ENCODE results near the gene PSMB3. TPM values are rescaled to one million over a fixed set of nuclear protein-coding genes. Genes with fewer than 3 reads are reported as not detected.

Gene PSMB3
- polyA plus RNA-seq, 3 donors, result 315 to 689 (median 625) TPM

DNA sequence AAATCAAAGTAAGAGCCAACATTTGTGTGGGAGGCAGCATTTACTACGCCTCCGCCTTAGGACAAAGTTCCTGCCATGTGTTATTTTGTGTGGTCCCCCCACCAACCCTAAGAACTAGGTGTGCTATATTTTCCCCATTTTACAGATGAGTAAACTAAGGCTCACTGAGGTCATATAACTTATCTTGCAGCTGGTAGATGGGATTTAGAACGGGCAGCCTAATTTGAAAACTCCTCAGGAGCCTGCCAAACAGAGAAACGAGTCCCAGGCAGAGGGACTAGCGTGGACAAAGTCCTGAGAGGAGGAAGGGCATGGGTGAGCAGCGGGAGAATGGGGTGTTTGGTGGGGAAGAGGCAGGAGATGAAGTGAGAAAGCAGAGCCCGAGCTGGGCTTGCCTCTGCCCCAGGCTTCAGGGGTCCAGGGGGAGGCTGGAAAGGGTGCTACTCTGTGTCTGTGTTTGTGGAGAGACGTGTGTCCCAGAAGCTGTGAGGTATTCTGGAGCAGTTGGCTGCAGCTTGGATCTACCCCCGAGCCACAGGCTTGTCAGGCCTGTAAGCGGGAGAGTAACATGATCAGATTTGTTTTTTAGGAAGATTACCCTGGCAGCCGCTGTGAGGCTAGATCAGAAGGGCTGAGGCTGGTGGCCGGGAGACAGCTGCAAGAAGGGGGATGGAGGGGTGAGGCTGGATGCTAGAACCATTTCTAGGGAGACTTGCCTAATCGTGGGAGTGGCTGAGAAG is 42.5 kb upstream of the PSMB3 start:
- H3K27ac Mint-ChIP-seq, result no peak overlapping the region

DNA sequence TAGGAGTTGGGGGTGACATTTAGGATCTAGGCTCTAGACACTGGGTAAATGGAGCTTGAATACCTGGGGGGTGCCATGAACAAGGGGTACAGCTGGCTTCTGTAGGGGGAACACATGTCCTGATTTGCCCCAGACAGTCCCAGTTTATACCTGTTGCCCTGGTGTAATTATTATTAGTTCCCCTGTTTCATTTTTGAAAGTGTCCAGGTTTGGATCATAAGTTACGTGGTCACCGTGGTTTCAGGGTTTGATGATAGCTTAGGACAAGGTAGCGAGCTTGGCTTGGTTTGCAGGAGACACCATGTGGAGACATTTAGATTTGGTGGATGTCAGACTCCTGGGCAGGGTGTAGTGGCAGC is 42.0 kb upstream of the PSMB3 start:
- no peaks in the 10 kb centered on the region for H3K9me3 ChIP-seq (replicated peaks in 1 of 2; ENCODE audit: control insufficient read depth in 1 of 2, insufficient read depth in 1 of 2, low read length in 2 of 2)
- peaks cover 14 to 19% of the 10 kb centered on the region in 2 donors for H3K4me1 ChIP-seq (ENCODE audit: control insufficient read depth in 1 of 2, insufficient read depth in 2 of 2, low read length in 2 of 2)
- Mint-ChIP-seq H3K4me1 (peaks cover 39% of the 10 kb centered on the region), H3K36me3 (peaks cover 48 to 58% of the 10 kb centered on the region in 2 donors), H3K27ac (no peak overlapping the region), H3K9me3 (peaks cover 0 to 2% (median 0%) of the 10 kb centered on the region in 7 donors), H3K4me3 (no peak overlapping the region), H3K27me3 (ENCODE audit: low read depth in 3 of 3) (peaks cover 9 to 16% (median 12%) of the 10 kb centered on the region in 3 donors)
- 95% methylated on average over 3 of the region's 3 CpGs for WGBS (ENCODE audit: insufficient coverage)
- intact Hi-C loops (cut with micrococcal nuclease), result no loop called here
- no peak overlapping the region for H2AFZ ChIP-seq (ENCODE audit: insufficient read depth, low read depth, low read length, poor library complexity, severe bottlenecking)
- no peak overlapping the region for H3K27ac ChIP-seq (ENCODE audit: low read depth in 1 of 2, low read length in 2 of 2)
- H3K4me2 ChIP-seq (replicated peaks; ENCODE audit: extremely low read depth, low read length, poor library complexity, severe bottlenecking), result no peak overlapping the region
- H3K27me3 ChIP-seq (ENCODE audit: control insufficient read depth in 2 of 2, insufficient read depth in 2 of 2, low read length in 2 of 2), result peaks cover 0 to 6% of the 10 kb centered on the region in 2 donors
- peaks cover 8% of the 10 kb centered on the region for H3K79me2 ChIP-seq (ENCODE audit: insufficient read depth, low read length)
- TF ChIP-seq, protein P1, sequence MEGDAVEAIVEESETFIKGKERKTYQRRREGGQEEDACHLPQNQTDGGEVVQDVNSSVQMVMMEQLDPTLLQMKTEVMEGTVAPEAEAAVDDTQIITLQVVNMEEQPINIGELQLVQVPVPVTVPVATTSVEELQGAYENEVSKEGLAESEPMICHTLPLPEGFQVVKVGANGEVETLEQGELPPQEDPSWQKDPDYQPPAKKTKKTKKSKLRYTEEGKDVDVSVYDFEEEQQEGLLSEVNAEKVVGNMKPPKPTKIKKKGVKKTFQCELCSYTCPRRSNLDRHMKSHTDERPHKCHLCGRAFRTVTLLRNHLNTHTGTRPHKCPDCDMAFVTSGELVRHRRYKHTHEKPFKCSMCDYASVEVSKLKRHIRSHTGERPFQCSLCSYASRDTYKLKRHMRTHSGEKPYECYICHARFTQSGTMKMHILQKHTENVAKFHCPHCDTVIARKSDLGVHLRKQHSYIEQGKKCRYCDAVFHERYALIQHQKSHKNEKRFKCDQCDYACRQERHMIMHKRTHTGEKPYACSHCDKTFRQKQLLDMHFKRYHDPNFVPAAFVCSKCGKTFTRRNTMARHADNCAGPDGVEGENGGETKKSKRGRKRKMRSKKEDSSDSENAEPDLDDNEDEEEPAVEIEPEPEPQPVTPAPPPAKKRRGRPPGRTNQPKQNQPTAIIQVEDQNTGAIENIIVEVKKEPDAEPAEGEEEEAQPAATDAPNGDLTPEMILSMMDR (IDR thresholded peaks at IDR 0.05), result no peak
- H3K9ac ChIP-seq (ENCODE audit: insufficient read depth, low read length, poor library complexity, severe bottlenecking), result no peak overlapping the region
- peaks cover 29 to 58% of the 10 kb centered on the region in 2 donors for H3K36me3 ChIP-seq (replicated peaks in 1 of 2; ENCODE audit: control insufficient read depth in 1 of 2, insufficient read depth in 2 of 2, low read length in 2 of 2)
- no peak overlapping the region for H3K4me3 ChIP-seq (replicated peaks in 1 of 3; ENCODE audit: low read depth in 2 of 3, low read length in 3 of 3)
- H4K20me1 ChIP-seq (ENCODE audit: insufficient read depth, low read length), result peaks cover 19% of the 10 kb centered on the region
- no peak for DNase-seq

More for the DNA sequence above, 42.5 kb upstream of the PSMB3 start:
- no peaks in the 10 kb centered on the region for H3K9me3 ChIP-seq (replicated peaks in 1 of 2; ENCODE audit: control insufficient read depth in 1 of 2, insufficient read depth in 1 of 2, low read length in 2 of 2)
- TF ChIP-seq, protein P1 (IDR thresholded peaks at IDR 0.05), result no peak
- peaks cover 14 to 19% of the 10 kb centered on the region in 2 donors for H3K4me1 ChIP-seq (ENCODE audit: control insufficient read depth in 1 of 2, insufficient read depth in 2 of 2, low read length in 2 of 2)
- Mint-ChIP-seq H3K4me3 (peak overlapping the region in 1 of 2 donors; percentile 9), H3K27me3 (ENCODE audit: low read depth in 3 of 3) (peaks cover 9 to 16% (median 12%) of the 10 kb centered on the region in 3 donors), H3K4me1 (peaks cover 39% of the 10 kb centered on the region), H3K36me3 (peaks cover 44 to 54% of the 10 kb centered on the region in 2 donors), H3K9me3 (peaks cover 0 to 2% (median 0%) of the 10 kb centered on the region in 7 donors)
- no peak overlapping the region for H3K27ac ChIP-seq (ENCODE audit: low read depth in 1 of 2, low read length in 2 of 2)
- H3K4me3 ChIP-seq (replicated peaks in 1 of 3; ENCODE audit: low read depth in 2 of 3, low read length in 3 of 3), result no peak overlapping the region
- H2AFZ ChIP-seq (ENCODE audit: insufficient read depth, low read depth, low read length, poor library complexity, severe bottlenecking), result no peak overlapping the region
- no peak overlapping the region for H3K4me2 ChIP-seq (replicated peaks; ENCODE audit: extremely low read depth, low read length, poor library complexity, severe bottlenecking)
- H3K36me3 ChIP-seq (replicated peaks in 1 of 2; ENCODE audit: control insufficient read depth in 1 of 2, insufficient read depth in 2 of 2, low read length in 2 of 2), result peaks cover 24 to 54% of the 10 kb centered on the region in 2 donors
- no peak overlapping the region for H3K9ac ChIP-seq (ENCODE audit: insufficient read depth, low read length, poor library complexity, severe bottlenecking)
- DNase-seq, result no peak
- H3K79me2 ChIP-seq (ENCODE audit: insufficient read depth, low read length), result peaks cover 8% of the 10 kb centered on the region
- WGBS (ENCODE audit: insufficient coverage), result 89% methylated on average over 10 of the region's 13 CpGs
- peaks cover 19% of the 10 kb centered on the region for H4K20me1 ChIP-seq (ENCODE audit: insufficient read depth, low read length)
- peaks cover 0 to 6% of the 10 kb centered on the region in 2 donors for H3K27me3 ChIP-seq (ENCODE audit: control insufficient read depth in 2 of 2, insufficient read depth in 2 of 2, low read length in 2 of 2)
- intact Hi-C loops (cut with micrococcal nuclease), result loop anchor here in 1 of 2 donors (10.0 kb wide), 1 partner anchor 155 kb away; no protein-coding TSS in a partner anchor

All from CD14-positive monocyte (primary cell).